Lower lobe of right lung (tissue), 2 donors: ENCODE results near the gene CACNA1C. TPM values are rescaled to one million over a fixed set of nuclear protein-coding genes. Genes with fewer than 3 reads are reported as not detected.
A peak's percentile ranks its signal among the peaks of the same experiment; 100 is the strongest.

Experiments used
- ATAC-seq, 2 donors: fragments of 200-7000 bp; cut with Tn5 transposase; one replicate each; pipeline ENCODE4 v1.9.1; 2020 to 2022; ENCODE audit warnings: mild to moderate bottlenecking in 2 of 2, moderate library complexity in 2 of 2
- DNase-seq: peaks from one replicate; pipeline ENCODE4 v3.0.0-alpha.2; 2020
- H3K27ac ChIP-seq: fragments of 200-600 bp; one replicate; pipeline ENCODE4 v1.8.0; 2022
- H3K27me3 ChIP-seq: fragments of 200-600 bp; one replicate; pipeline ENCODE4 v1.8.0; 2022; ENCODE audit warnings: low read depth
- H3K36me3 ChIP-seq: fragments of 200-600 bp; one replicate; pipeline ENCODE4 v1.8.0; 2022; ENCODE audit warnings: mild to moderate bottlenecking
- H3K4me1 ChIP-seq: fragments of 200-600 bp; one replicate; pipeline ENCODE4 v1.8.0; 2022
- H3K4me3 ChIP-seq: fragments of 200-600 bp; one replicate; pipeline ENCODE4 v1.8.0; 2022; ENCODE audit warnings: mild to moderate bottlenecking
- H3K9me3 ChIP-seq: fragments of 200-600 bp; one replicate; pipeline ENCODE4 v1.8.0; 2022
- intact Hi-C: fragments of 100-400 bp; cut with DNase I; formaldehyde crosslinking; loops from one replicate; pipeline ENCODE4 v1.11.0; 2022
- total RNA-seq: library from RNA; stranded (reverse); fragmentation: NEBNext Ultra II Directional; extraction: Animal tissue kit (Norgen Biotek cat#: 25700); gene quantifications from one replicate; pipeline ENCODE4 v1.2.1, GENCODE V29; 2021
- TF ChIP-seq, protein P1 (sequence below): fragments of 200-600 bp; IDR thresholded peaks from one replicate; pipeline ENCODE4 v1.8.0; 2022; ENCODE audit warnings: antibody characterized with exemption, mild to moderate bottlenecking
- donor health status: DM: no; HTN: yes; CAD: no; lungs with severe emphysema.

CACNA1C gene
- total RNA-seq, 1 donor from 2014 or later = 8.4 TPM

DNA sequence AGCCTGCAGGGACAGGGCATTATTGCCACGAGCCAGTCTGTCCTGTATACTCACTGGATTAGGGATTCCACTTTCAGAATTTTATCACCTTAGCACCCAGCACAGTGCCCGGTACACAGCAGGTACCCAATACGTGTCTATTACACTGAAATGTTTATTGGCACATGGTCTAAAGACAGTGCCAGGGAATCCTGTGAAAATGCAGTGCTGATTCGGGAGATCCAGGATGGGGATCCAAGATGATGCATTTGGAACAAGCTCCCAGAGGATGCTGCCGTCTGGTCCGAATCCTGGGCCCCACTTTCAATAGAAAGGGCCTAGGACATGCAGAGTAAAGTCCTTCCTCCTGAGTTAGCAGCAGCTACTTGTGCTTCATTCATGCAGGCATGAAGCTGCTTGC is 230.7 kb downstream of the CACNA1C start:
- H3K4me1 ChIP-seq = peaks cover 55% of the 10 kb centered on the region
- ATAC-seq = no peak
- H3K27ac ChIP-seq = no peak overlapping the region
- H3K9me3 ChIP-seq = no peaks in the 10 kb centered on the region
- H3K4me3 ChIP-seq = no peak overlapping the region
- peaks cover 2% of the 10 kb centered on the region for H3K27me3 ChIP-seq
- intact Hi-C loops = no loop called here
- H3K36me3 ChIP-seq = no peaks in the 10 kb centered on the region
- TF ChIP-seq, protein P1, sequence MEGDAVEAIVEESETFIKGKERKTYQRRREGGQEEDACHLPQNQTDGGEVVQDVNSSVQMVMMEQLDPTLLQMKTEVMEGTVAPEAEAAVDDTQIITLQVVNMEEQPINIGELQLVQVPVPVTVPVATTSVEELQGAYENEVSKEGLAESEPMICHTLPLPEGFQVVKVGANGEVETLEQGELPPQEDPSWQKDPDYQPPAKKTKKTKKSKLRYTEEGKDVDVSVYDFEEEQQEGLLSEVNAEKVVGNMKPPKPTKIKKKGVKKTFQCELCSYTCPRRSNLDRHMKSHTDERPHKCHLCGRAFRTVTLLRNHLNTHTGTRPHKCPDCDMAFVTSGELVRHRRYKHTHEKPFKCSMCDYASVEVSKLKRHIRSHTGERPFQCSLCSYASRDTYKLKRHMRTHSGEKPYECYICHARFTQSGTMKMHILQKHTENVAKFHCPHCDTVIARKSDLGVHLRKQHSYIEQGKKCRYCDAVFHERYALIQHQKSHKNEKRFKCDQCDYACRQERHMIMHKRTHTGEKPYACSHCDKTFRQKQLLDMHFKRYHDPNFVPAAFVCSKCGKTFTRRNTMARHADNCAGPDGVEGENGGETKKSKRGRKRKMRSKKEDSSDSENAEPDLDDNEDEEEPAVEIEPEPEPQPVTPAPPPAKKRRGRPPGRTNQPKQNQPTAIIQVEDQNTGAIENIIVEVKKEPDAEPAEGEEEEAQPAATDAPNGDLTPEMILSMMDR = no peak
- no peak for DNase-seq

DNA sequence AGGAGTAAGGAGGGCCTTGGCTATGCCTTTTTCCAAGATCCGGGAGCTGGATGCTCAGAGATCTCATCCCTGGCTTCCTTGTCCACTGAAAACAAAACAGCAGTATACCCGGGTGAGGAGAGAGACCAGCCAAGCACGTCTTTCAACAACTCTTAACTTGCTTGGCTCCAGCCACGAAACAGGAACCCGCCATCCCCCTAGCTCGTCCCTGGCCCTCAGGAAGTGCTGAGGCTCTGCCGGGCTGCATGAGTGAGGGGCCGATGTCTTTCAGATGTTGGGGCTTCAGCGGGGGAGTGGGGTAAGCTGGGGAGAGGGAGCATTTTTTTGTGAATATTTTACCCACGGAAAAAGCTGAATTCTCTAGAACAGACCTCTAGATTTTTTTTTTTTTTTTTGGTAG is 231.1 kb downstream of the CACNA1C start:
- no peak overlapping the region for H3K27ac ChIP-seq
- DNase-seq = no peak
- TF ChIP-seq, protein P1 = no peak
- H3K36me3 ChIP-seq = no peaks in the 10 kb centered on the region
- peaks cover 58% of the 10 kb centered on the region for H3K4me1 ChIP-seq
- peaks cover 4% of the 10 kb centered on the region for H3K27me3 ChIP-seq
- peak; percentile 31 to 55 for ATAC-seq
- H3K9me3 ChIP-seq = no peaks in the 10 kb centered on the region
- no peak overlapping the region for H3K4me3 ChIP-seq
- intact Hi-C loops = no loop called here

DNA sequence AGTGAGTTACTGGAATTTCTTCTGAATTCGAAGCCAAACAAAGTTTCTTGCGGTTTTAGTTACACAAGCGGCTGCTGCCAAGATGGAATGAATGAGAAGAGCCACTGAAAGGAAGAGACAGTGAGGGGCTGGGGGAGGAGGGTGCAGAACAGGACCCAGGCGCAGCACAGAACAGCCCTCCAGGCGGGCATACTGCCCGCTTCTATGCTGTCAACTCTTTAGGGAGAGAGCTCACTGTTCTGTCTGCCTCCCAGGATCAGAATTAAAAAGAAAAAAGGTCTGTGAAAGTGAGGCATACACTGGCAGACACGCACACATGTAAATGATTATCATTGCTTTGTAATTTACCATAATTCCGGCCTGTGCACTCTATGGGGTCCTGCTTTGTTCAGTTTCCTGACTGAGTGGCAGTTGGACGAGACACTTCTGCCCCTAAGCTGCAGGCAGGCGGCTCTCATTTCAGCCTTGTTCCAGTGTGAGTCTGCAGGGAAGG is 231.6 kb downstream of the CACNA1C start:
- H3K27me3 ChIP-seq = peaks cover 4% of the 10 kb centered on the region
- TF ChIP-seq, protein P1 = no peak
- H3K4me1 ChIP-seq = peaks cover 61% of the 10 kb centered on the region
- no peaks in the 10 kb centered on the region for H3K9me3 ChIP-seq
- intact Hi-C loops = no loop called here
- no peak for DNase-seq
- H3K36me3 ChIP-seq = no peaks in the 10 kb centered on the region
- no peak overlapping the region for H3K27ac ChIP-seq
- peak; percentile 24 to 33 for ATAC-seq
- no peak overlapping the region for H3K4me3 ChIP-seq

DNA sequence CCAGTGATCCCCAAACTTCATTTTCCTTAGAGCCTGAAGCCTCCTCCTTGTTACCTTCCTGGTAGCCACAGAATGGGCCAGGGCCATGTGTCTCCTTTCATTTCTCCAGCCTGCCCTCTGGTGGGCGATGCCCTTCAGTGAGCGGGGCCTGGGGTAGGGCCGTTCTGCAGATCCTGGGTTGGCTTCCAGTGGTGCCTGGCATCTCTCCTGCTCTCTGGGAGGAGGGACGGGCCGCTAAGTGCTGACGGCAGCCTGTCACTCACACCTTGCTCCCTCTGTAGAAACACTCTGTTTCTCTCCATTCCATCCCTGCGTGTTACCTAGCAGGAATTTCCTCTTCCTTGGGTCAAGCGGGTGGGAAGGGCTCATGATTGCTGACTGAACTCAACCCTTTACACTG is 232.1 kb downstream of the CACNA1C start:
- Histone ChIP-seq H3K27me3 (peaks cover 4% of the 10 kb centered on the region), H3K9me3 (no peaks in the 10 kb centered on the region), H3K27ac (no peak overlapping the region), H3K36me3 (no peaks in the 10 kb centered on the region), H3K4me3 (no peak overlapping the region), H3K4me1 (peaks cover 61% of the 10 kb centered on the region)
- intact Hi-C loops = no loop called here
- ATAC-seq = peak; percentile 76 to 78
- peak; percentile 70 for DNase-seq
- TF ChIP-seq, protein P1 = peak; percentile 56

DNA sequence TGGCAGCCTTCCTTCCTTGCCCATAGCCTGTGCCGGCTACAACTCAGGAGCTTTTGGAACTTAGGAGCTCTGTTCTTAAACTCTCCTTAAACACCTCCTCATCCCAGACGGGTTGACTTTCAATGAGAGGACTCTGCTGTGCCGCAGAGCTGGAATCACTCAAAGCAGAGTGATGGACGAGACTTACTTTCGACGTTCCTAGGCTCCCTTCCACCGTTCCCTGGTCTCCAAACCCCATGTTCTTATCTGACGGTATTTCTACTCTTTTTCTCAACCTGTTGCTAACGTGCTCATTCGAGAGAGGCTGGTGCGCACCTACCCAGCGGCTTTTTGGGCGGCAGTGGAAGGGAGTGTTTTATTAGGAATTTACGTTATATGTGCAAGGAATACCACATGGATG is 232.7 kb downstream of the CACNA1C start:
- no peaks in the 10 kb centered on the region for H3K36me3 ChIP-seq
- H3K4me1 ChIP-seq = peaks cover 61% of the 10 kb centered on the region
- H3K4me3 ChIP-seq = no peak overlapping the region
- ATAC-seq = no peak
- TF ChIP-seq, protein P1 = no peak
- peaks cover 4% of the 10 kb centered on the region for H3K27me3 ChIP-seq
- intact Hi-C loops = no loop called here
- H3K27ac ChIP-seq = no peak overlapping the region
- no peaks in the 10 kb centered on the region for H3K9me3 ChIP-seq
- no peak for DNase-seq

DNA sequence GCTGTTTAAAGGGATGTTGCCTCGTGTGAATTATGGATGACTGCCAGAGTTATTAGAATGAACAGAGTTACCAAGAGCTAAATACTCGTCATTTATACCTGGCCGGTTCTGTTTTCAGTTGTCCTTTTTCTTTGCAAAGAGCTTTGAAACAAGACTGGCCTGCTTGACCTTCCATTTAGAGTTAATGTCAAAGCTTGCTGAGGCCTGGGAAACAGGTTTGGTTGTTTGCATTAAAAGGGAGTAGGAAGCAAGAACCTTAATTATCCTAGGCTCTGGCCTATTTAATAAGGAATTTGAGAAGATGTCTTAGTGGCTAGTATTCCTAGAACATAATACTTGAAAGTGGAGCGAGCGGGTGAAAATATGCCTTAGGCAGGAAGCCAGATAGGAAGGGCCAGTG is 233.3 kb downstream of the CACNA1C start:
- intact Hi-C loops = no loop called here
- TF ChIP-seq, protein P1 = no peak
- Histone ChIP-seq H3K4me1 (peaks cover 61% of the 10 kb centered on the region), H3K27ac (peak overlapping the region; percentile 44), H3K36me3 (no peaks in the 10 kb centered on the region), H3K27me3 (peaks cover 4% of the 10 kb centered on the region), H3K9me3 (no peaks in the 10 kb centered on the region), H3K4me3 (no peak overlapping the region)
- ATAC-seq = no peak
- DNase-seq = no peak
